GM18505 (cell line): ENCODE measurements around the gene KRTAP10-1.

ENCODE experiments used
- ATAC-seq: cut with Tn5 transposase; IDR thresholded peaks from one replicate; pipeline ENCODE4 v1.9.1; 2021; ENCODE audit not compliant: unreplicated experiment
- POLR2A ChIP-seq: IDR thresholded peaks from 4 replicates; pipeline ENCODE4 v1.6.1; 2011; ENCODE audit warnings: borderline replicate concordance; ENCODE audit not compliant: insufficient read depth, insufficient read length; ENCODE audit errors: extremely low read depth

Gene KRTAP10-1

GRCh38 chr21:44499631-44500030 lies 40.4 kb downstream of the KRTAP10-1 start:
- no peak for TF ChIP-seq POLR2A
- ATAC-seq, result no peak

GRCh38 chr21:44499211-44499560 lies 40.8 kb downstream of the KRTAP10-1 start:
- ATAC-seq, result no peak

GRCh38 chr21:44498280-44499210 lies 41.5 kb downstream of the KRTAP10-1 start:
- TF ChIP-seq POLR2A, result no peak
- ATAC-seq, result no peak

More at GRCh38 chr21:44499211-44499560, 40.8 kb downstream of the KRTAP10-1 start:
- no peak for TF ChIP-seq POLR2A

GRCh38 chr21:44497703-44498126 lies 42.3 kb downstream of the KRTAP10-1 start:
- TF ChIP-seq POLR2A, result no peak

GRCh38 chr21:44496564-44497550 lies 43.1 kb downstream of the KRTAP10-1 start:
- no peak for TF ChIP-seq POLR2A
- ATAC-seq, result no peak

More at GRCh38 chr21:44497703-44498126, 42.3 kb downstream of the KRTAP10-1 start:
- no peak for ATAC-seq

GRCh38 chr21:44495611-44496563 lies 44.1 kb downstream of the KRTAP10-1 start:
- ATAC-seq, result no peak

GRCh38 chr21:44494956-44495355 lies 45.0 kb downstream of the KRTAP10-1 start:
- no peak for ATAC-seq
- no peak for TF ChIP-seq POLR2A

More at GRCh38 chr21:44495611-44496563, 44.1 kb downstream of the KRTAP10-1 start:
- TF ChIP-seq POLR2A, result no peak

- no peak for TF ChIP-seq POLR2A
- ATAC-seq, result no peak
Measured at GRCh38 chr21:44494418-44494817, 45.6 kb downstream of the KRTAP10-1 start.

- no peak for TF ChIP-seq POLR2A
- ATAC-seq, result no peak
Measured at GRCh38 chr21:44492567-44493385, 47.2 kb downstream of the KRTAP10-1 start.

GRCh38 chr21:44490816-44491215 lies 49.2 kb downstream of the KRTAP10-1 start:
- no peak for ATAC-seq
- no peak for TF ChIP-seq POLR2A

GRCh38 chr21:44490405-44490804 lies 49.6 kb downstream of the KRTAP10-1 start:
- ATAC-seq, result no peak
- TF ChIP-seq POLR2A, result no peak
